DOHH2 (cell line): ENCODE data around the gene GUCY2D.

Source experiments
- H3F3A ChIP-seq: fragments of 200-600 bp; sonication (generic), shearing (Covaris generic); 2 replicates; pipeline ENCODE4 v1.6.0; 2016; ENCODE audit warnings: antibody characterized with exemption, mild to moderate bottlenecking; ENCODE audit not compliant: control insufficient read depth, insufficient read depth
- H3K27ac ChIP-seq: fragments of 200-600 bp; sonication (generic); 2 replicates; pipeline ENCODE4 v1.5.1; 2014; ENCODE audit warnings: low read depth, mild to moderate bottlenecking, low read length, moderate library complexity
- H3K27me3 ChIP-seq: fragments of 200-600 bp; sonication (generic); 2 replicates; pipeline ENCODE4 v1.6.1; 2014; ENCODE audit warnings: mild to moderate bottlenecking, low read length, mixed read lengths; ENCODE audit not compliant: control insufficient read depth
- H3K36me3 ChIP-seq: fragments of 200-600 bp; sonication (generic); 2 replicates; pipeline ENCODE4 v1.6.1; 2014; ENCODE audit warnings: mild to moderate bottlenecking, low read length, moderate library complexity, mixed read lengths; ENCODE audit not compliant: control insufficient read depth
- H3K4me1 ChIP-seq: fragments of 200-600 bp; sonication (generic); 2 replicates; pipeline ENCODE4 v1.6.1; 2014; ENCODE audit warnings: mild to moderate bottlenecking, low read length, mixed read lengths; ENCODE audit not compliant: control insufficient read depth
- H3K4me2 ChIP-seq: fragments of 200-600 bp; sonication (generic); 2 replicates; pipeline ENCODE4 v1.6.0; 2014; ENCODE audit warnings: mild to moderate bottlenecking, low read length, moderate library complexity
- H3K4me3 ChIP-seq: fragments of 200-600 bp; sonication (generic); 2 replicates; pipeline ENCODE4 v1.5.1; 2014; ENCODE audit warnings: mild to moderate bottlenecking, low read length, mixed read lengths
- H3K79me2 ChIP-seq: fragments of 200-600 bp; sonication (generic); 2 replicates; pipeline ENCODE4 v1.6.1; 2014; ENCODE audit warnings: mild to moderate bottlenecking, low read length, mixed read lengths; ENCODE audit not compliant: control insufficient read depth
- H3K9me2 ChIP-seq: fragments of 200-600 bp; sonication (generic); replicated peaks from 2 replicates; pipeline ENCODE4 v1.6.1; 2014; ENCODE audit warnings: mild to moderate bottlenecking, low read length, mixed read lengths; ENCODE audit not compliant: control insufficient read depth
- H3K9me3 ChIP-seq: fragments of 200-600 bp; sonication (generic); 2 replicates; pipeline ENCODE4 v1.6.1; 2014; ENCODE audit warnings: antibody characterized with exemption, low read length, mixed read lengths; ENCODE audit not compliant: control insufficient read depth, insufficient read depth
- H4K20me1 ChIP-seq: fragments of 200-600 bp; sonication (generic); 2 replicates; pipeline ENCODE4 v1.6.0; 2014; ENCODE audit warnings: low read depth, mild to moderate bottlenecking, antibody characterized with exemption, low read length, moderate library complexity; ENCODE audit not compliant: control insufficient read depth, insufficient read depth
- CTCF ChIP-seq: fragments of 200-600 bp; sonication (generic); IDR thresholded peaks from one replicate; pipeline ENCODE4 v1.5.1; 2014; ENCODE audit warnings: antibody characterized with exemption, mild to moderate bottlenecking, low read depth, low read length; ENCODE audit not compliant: poor library complexity, severe bottlenecking
- EZH2phosphoT487 ChIP-seq: fragments of 200-600 bp; sonication (generic); IDR thresholded peaks from 2 replicates; pipeline ENCODE4 v1.6.1; 2017; ENCODE audit warnings: borderline replicate concordance, mild to moderate bottlenecking, antibody characterized with exemption, low read length, moderate library complexity, mixed read lengths

Gene GUCY2D

DNA sequence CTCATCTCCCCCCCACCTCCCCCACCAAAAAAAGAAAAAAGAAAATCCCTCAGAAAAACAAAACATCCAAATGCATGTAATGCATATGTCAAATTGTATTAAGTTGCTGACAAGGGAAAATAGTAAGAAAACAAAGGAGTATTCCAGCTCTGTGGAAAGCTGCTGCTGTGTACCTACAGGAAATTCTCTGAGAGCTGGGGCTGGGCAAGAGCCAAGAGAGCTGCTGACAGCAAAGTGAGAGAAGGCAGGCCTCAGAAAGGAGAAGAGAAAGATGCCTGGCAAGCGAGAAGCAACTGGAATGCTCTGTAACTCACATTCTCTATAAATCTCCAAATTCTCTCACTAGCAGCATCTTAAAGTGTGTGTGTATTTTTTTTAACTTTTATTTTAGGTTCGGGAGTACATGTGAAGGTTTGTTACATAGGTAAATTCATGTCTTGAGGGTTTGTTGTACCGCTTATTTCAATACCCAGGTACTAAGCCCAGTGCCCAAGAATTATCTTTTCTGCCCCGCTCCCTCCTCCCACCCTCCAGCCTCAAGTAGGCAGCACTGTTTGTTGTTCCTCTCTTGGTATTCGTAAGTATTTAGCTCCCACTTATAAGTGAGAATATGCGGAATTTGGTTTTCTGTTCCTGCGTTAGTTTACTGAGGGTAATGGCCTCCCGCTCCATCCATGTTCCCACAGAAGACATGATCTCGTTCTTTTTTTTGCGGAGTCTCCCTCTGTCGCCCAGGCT, 46.0 kb upstream of the GUCY2D start:
- Histone ChIP-seq H3K27ac (no peak overlapping the region), H3K4me3 (no peak overlapping the region), H3K36me3 (no peaks in the 10 kb centered on the region), H3K27me3 (peaks cover 10% of the 10 kb centered on the region), H3K4me2 (no peak overlapping the region), H3K9me2 (no peaks in the 10 kb centered on the region), H3K4me1 (no peaks in the 10 kb centered on the region), H3K9me3 (no peaks in the 10 kb centered on the region), H4K20me1 (no peaks in the 10 kb centered on the region), H3K79me2 (no peaks in the 10 kb centered on the region), H3F3A (no peaks in the 10 kb centered on the region)
- TF ChIP-seq EZH2phosphoT487 (no peak), CTCF (no peak)

- Histone ChIP-seq H4K20me1 (no peaks in the 10 kb centered on the region), H3K9me3 (no peaks in the 10 kb centered on the region), H3K4me2 (no peak overlapping the region), H3K9me2 (no peaks in the 10 kb centered on the region), H3K27ac (no peak overlapping the region), H3K4me1 (no peaks in the 10 kb centered on the region), H3K79me2 (no peaks in the 10 kb centered on the region), H3F3A (no peaks in the 10 kb centered on the region), H3K4me3 (no peak overlapping the region), H3K36me3 (no peaks in the 10 kb centered on the region), H3K27me3 (peaks cover 17% of the 10 kb centered on the region)
- no peak for TF ChIP-seq EZH2phosphoT487
- TF ChIP-seq CTCF, result no peak
Observed at GRCh38 chr17:7959503-7960253, 42.7 kb upstream of the GUCY2D start.

DNA sequence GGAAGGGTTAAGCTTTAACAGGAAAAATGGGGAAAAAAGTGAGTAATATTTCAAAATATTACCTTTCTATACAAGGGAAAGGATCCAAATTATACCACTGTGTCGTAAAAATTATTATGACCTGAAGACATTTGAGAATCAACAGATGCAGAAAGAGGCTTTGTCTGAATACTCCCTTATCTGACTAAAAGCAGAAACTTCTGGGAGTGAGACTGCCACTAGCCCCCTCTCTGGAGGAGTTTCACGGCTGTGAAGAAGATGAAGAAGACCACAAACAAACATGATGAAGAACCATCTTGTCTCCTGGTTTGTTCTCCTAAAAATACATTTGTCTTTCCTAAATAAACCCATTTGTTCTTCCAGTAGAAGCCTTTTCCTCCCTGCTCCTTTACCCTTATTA, 41.0 kb upstream of the GUCY2D start:
- TF ChIP-seq EZH2phosphoT487 (no peak), CTCF (no peak)
- no peak overlapping the region for H3K27ac ChIP-seq
- no peaks in the 10 kb centered on the region for H3K4me1 ChIP-seq
- 0 out of 2 replicates have a peak, but pooled peaks cover 4% of the 10 kb centered on the region for H3F3A ChIP-seq
- H3K4me2 ChIP-seq, result no peak overlapping the region
- H4K20me1 ChIP-seq, result no peaks in the 10 kb centered on the region
- H3K9me2 ChIP-seq, result no peaks in the 10 kb centered on the region
- no peaks in the 10 kb centered on the region for H3K79me2 ChIP-seq
- H3K4me3 ChIP-seq, result no peak overlapping the region
- no peaks in the 10 kb centered on the region for H3K36me3 ChIP-seq
- H3K9me3 ChIP-seq, result no peaks in the 10 kb centered on the region
- peaks cover 17% of the 10 kb centered on the region for H3K27me3 ChIP-seq
